Lower leg skin (tissue), 4 donors: ENCODE data around the gene EIF3D. TPM values are rescaled to one million over a fixed set of nuclear protein-coding genes. Genes with fewer than 3 reads are reported as not detected.

Experiments used
- DNase-seq, 2 donors: peaks; one replicate each; pipeline ENCODE4 v3.0.0-alpha.2; 2019; ENCODE audit warnings: low spot score in 2 of 2
- H3K4me3 ChIP-seq: fragments of 200-600 bp; sonication (generic); 2 replicates; pipeline ENCODE4 v1.5.1; 2017; ENCODE audit warnings: mild to moderate bottlenecking, low read depth; ENCODE audit not compliant: poor library complexity, severe bottlenecking
- CTCF ChIP-seq, 3 donors: fragments of 450-650 bp; IDR thresholded peaks; one replicate each; pipeline ENCODE4 v1.5.1; 2016; ENCODE audit warnings: antibody characterized with exemption in 3 of 3, mild to moderate bottlenecking in 3 of 3, moderate library complexity in 2 of 3
- POLR2A ChIP-seq, 2 donors: fragments of 450-650 bp; IDR thresholded peaks; one replicate each; pipeline ENCODE4 v1.6.1; 2016 to 2017; ENCODE audit warnings: antibody characterized with exemption in 2 of 2, mild to moderate bottlenecking in 1 of 2, moderate library complexity in 1 of 2
- WGBS, 2 donors: methylation state at CpG; one replicate each; pipeline ENCODE4 v1.1.5; 2018; 5-methylcytosine and 5-hydroxymethylcytosine counted together
- intact Hi-C: fragments of 100-400 bp; cut with DNase I; formaldehyde crosslinking; loops from one replicate; pipeline ENCODE4 v1.15.0; 2023; ENCODE audit warnings: low total_unique reads
- total RNA-seq, 4 donors: library from RNA; depleted of rRNA; stranded (reverse); fragments of >200 nt; gene quantifications; one replicate each; pipeline ENCODE4 v1.1.0, GENCODE V29; 2016

The EIF3D gene
- total RNA-seq, 4 donors from 2014 or later, result 305 to 489 (median 386) TPM

GRCh38 chr22:36510966-36511881, 17.7 kb downstream of the EIF3D start:
- H3K4me3 ChIP-seq, result no peak overlapping the region
- TF ChIP-seq POLR2A (IDR thresholded peaks at IDR 0.05) (no peak), CTCF (IDR thresholded peaks at IDR 0.05) (no peak)
- DNase-seq, result no peak
- WGBS, 2 donors, result 62 to 63% methylated on average over 17 of the region's 17 CpGs
- intact Hi-C loops, result no loop called here

- TF ChIP-seq POLR2A (IDR thresholded peaks at IDR 0.05), result no peak
- TF ChIP-seq CTCF (IDR thresholded peaks at IDR 0.05), result no peak
- WGBS, 2 donors, result 42 to 49% methylated on average over 3 of the region's 3 CpGs
- no peak for DNase-seq
- intact Hi-C loops, result no loop called here
- no peak overlapping the region for H3K4me3 ChIP-seq
Measured at GRCh38 chr22:36510384-36510783, 18.6 kb downstream of the EIF3D start.

- WGBS, 2 donors, result 86 to 89% methylated on average over 6 of the region's 6 CpGs
- no peak for DNase-seq
- TF ChIP-seq CTCF (IDR thresholded peaks at IDR 0.05) (no peak), POLR2A (IDR thresholded peaks at IDR 0.05) (no peak)
- intact Hi-C loops, result no loop called here
- H3K4me3 ChIP-seq, result no peak overlapping the region
Measured at GRCh38 chr22:36507518-36508010, 21.4 kb downstream of the EIF3D start.

GRCh38 chr22:36506637-36507517, 22.1 kb downstream of the EIF3D start, which contains the start of gene FOXRED2:
Gene FOXRED2 (minus strand): TSS chr22:36507040. CDS start chr22:36506422, 618 bp downstream.
- peak in 1 of 2 donors; percentile 64 for TF ChIP-seq POLR2A (IDR thresholded peaks at IDR 0.05)
- no peak for TF ChIP-seq CTCF (IDR thresholded peaks at IDR 0.05)
- WGBS, 2 donors, result 3 to 9% methylated on average over 41 to 73 of the region's 75 CpGs
- intact Hi-C loops, result no loop called here
- peak; percentile 81 to 97 for DNase-seq
- H3K4me3 ChIP-seq, result peak within 1 kb of the TSS; percentile 34

GRCh38 chr22:36505998-36506635, 22.8 kb downstream of the EIF3D start:
- no peak for DNase-seq
- no peak for TF ChIP-seq POLR2A (IDR thresholded peaks at IDR 0.05)
- intact Hi-C loops, result no loop called here
- no peak overlapping the region for H3K4me3 ChIP-seq
- 90 to 94% methylated on average over 60 of the region's 60 CpGs for WGBS, 2 donors
